Measurements from ENCODE around the gene CPNE6.
"Not testable (repeated sequence)": the region's sequence is repeated elsewhere in the genome, so short reads cannot be mapped to it uniquely, and the experiment has no call there.

CPNE6 gene

GRCh38 chr14:24105609-24106239 is 34.4 kb downstream of the CPNE6 start:
- DNase-seq (ENCODE audit: low read depth in 2 of 2) = not testable (repeated sequence)

GRCh38 chr14:24106672-24107271 is 35.4 kb downstream of the CPNE6 start:
- DNase-seq (ENCODE audit: low read depth in 2 of 2) = no peak

- no peak for DNase-seq (ENCODE audit: low read depth in 2 of 2)
These were observed 37.0 kb downstream of the CPNE6 start for GRCh38 chr14:24108336-24108874.

- DNase-seq (ENCODE audit: low read depth in 2 of 2) = no peak
These were observed 38.7 kb downstream of the CPNE6 start for GRCh38 chr14:24110060-24110459.

- no peak for DNase-seq (ENCODE audit: low read depth in 2 of 2)
These were observed 39.2 kb downstream of the CPNE6 start for GRCh38 chr14:24110523-24110922.

GRCh38 chr14:24113379-24113800 is 42.0 kb downstream of the CPNE6 start:
- DNase-seq (ENCODE audit: low read depth in 2 of 2) = no peak

GRCh38 chr14:24113801-24114531 is 42.6 kb downstream of the CPNE6 start:
- peak; percentile 76 to 80 for DNase-seq (ENCODE audit: low read depth in 2 of 2)

- DNase-seq (ENCODE audit: low read depth in 2 of 2) = peak; percentile 96 to 98
These were observed 43.4 kb downstream of the CPNE6 start, which contains the start of the genes DCAF11 and NRL for GRCh38 chr14:24114532-24115421. Gene DCAF11, plus strand, starts transcription at chr14:24114777. Its CDS starts 818 bp downstream, at chr14:24115595. Gene NRL, minus strand, starts transcription at chr14:24114949. Its CDS starts 32,101 bp downstream, at chr14:24082848.

GRCh38 chr14:24115422-24116127 is 44.2 kb downstream of the CPNE6 start:
- DNase-seq (ENCODE audit: low read depth in 2 of 2) = no peak

- no peak for DNase-seq (ENCODE audit: low read depth in 2 of 2)
These were observed 44.9 kb downstream of the CPNE6 start for GRCh38 chr14:24116128-24116814.

GRCh38 chr14:24117179-24117578 is 45.8 kb downstream of the CPNE6 start:
- DNase-seq (ENCODE audit: low read depth in 2 of 2) = no peak

GRCh38 chr14:24119691-24120090 is 48.3 kb downstream of the CPNE6 start:
- DNase-seq (ENCODE audit: low read depth in 2 of 2) = no peak

- DNase-seq (ENCODE audit: low read depth in 2 of 2) = no peak
These were observed 49.8 kb downstream of the CPNE6 start for GRCh38 chr14:24121210-24121609.

GRCh38 chr14:24122416-24122815 is 51.1 kb downstream of the CPNE6 start:
- no peak for DNase-seq (ENCODE audit: low read depth in 2 of 2)

GRCh38 chr14:24122898-24123297 is 51.5 kb downstream of the CPNE6 start:
- no peak for DNase-seq (ENCODE audit: low read depth in 2 of 2)

- DNase-seq (ENCODE audit: low read depth in 2 of 2) = no peak
These were observed 52.4 kb downstream of the CPNE6 start for GRCh38 chr14:24123424-24124417.

- no peak for DNase-seq (ENCODE audit: low read depth in 2 of 2)
These were observed 55.6 kb downstream of the CPNE6 start for GRCh38 chr14:24126939-24127338.

GRCh38 chr14:24127673-24128072 is 56.3 kb downstream of the CPNE6 start:
- DNase-seq (ENCODE audit: low read depth in 2 of 2) = no peak
